ENCODE measurements around the gene LGALS14. TPM values are rescaled to one million over a fixed set of nuclear protein-coding genes. Genes with fewer than 3 reads are reported as not detected.

LGALS14 gene
- total and polyA plus RNA-seq, 3 donors from 2014 or later: not detected

DNA sequence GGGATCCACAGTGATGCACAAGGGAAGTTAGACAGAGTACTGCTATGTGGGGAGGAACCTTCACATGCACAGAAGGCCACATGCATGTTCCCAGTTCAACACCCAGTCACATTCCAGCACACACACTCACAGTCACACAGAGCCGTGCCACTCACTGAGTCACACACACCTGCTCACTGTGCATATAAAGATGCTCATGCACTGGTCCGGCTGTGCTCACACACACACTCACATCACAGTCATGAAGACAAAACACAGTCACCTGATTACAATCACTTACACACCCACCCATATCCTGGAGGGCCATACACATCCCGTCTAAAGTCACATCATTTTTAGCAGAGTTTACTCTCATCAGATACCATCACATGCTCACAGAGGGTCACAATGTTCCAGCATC is 33.1 kb downstream of the LGALS14 start:
- H3K9me3 ChIP-seq: no peaks in the 10 kb centered on the region
- no peaks in the 10 kb centered on the region for H3K4me1 ChIP-seq
- 78 to 80% methylated on average over 3 of the region's 3 CpGs for WGBS, 2 donors
- no peak overlapping the region for H3K27ac ChIP-seq
- no peak overlapping the region for H3K4me3 ChIP-seq
- no peak for TF ChIP-seq POLR2A (IDR thresholded peaks at IDR 0.05)
- TF ChIP-seq, protein P1, sequence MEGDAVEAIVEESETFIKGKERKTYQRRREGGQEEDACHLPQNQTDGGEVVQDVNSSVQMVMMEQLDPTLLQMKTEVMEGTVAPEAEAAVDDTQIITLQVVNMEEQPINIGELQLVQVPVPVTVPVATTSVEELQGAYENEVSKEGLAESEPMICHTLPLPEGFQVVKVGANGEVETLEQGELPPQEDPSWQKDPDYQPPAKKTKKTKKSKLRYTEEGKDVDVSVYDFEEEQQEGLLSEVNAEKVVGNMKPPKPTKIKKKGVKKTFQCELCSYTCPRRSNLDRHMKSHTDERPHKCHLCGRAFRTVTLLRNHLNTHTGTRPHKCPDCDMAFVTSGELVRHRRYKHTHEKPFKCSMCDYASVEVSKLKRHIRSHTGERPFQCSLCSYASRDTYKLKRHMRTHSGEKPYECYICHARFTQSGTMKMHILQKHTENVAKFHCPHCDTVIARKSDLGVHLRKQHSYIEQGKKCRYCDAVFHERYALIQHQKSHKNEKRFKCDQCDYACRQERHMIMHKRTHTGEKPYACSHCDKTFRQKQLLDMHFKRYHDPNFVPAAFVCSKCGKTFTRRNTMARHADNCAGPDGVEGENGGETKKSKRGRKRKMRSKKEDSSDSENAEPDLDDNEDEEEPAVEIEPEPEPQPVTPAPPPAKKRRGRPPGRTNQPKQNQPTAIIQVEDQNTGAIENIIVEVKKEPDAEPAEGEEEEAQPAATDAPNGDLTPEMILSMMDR (IDR thresholded peaks at IDR 0.05): no peak
- no peaks in the 10 kb centered on the region for H3K27me3 ChIP-seq
- intact Hi-C loops (cut with DNase I; ENCODE audit: low total_unique reads): no loop called here
- H3K36me3 ChIP-seq (ENCODE audit: low read depth, missing control alignments): no peaks in the 10 kb centered on the region
- DNase-seq: no peak

DNA sequence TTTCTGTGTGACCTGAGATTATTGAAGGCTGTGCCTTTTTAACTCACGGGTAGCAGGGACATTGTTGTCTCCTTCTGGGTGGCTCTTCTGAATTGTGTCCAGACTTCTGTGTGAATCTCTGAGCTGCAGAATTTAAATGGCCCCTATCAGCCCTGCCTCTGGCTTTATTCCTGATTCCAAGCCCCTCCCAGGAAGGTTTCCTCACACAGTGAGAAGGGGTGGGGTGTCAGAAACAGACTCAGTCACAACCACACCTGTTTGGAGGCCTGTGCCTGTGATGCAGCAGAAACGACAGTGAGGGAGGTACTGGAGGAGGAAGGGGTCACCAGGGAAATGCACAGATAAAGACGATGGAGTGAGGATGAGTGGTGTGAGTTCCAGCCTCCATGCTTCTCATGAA is 33.6 kb downstream of the LGALS14 start, which contains the start of gene CLC:
Gene CLC (minus strand): TSS at position 139 of the 400 bp plus-strand sequence. CDS start 77 bp downstream, at position 62.
- H3K9me3 ChIP-seq: no peaks in the 10 kb centered on the region
- no peak within 1 kb of the TSS for H3K4me3 ChIP-seq
- no peaks in the 10 kb centered on the region for H3K4me1 ChIP-seq
- H3K27ac ChIP-seq: no peak within 1 kb of the TSS
- no peak for DNase-seq
- no peaks in the 10 kb centered on the region for H3K27me3 ChIP-seq
- WGBS, 2 donors: 44 to 45% methylated on average over 3 of the region's 3 CpGs
- no peaks in the 10 kb centered on the region for H3K36me3 ChIP-seq (ENCODE audit: low read depth, missing control alignments)
- TF ChIP-seq POLR2A (IDR thresholded peaks at IDR 0.05): no peak
- TF ChIP-seq, protein P1 (IDR thresholded peaks at IDR 0.05): no peak
- intact Hi-C loops (cut with DNase I; ENCODE audit: low total_unique reads): no loop called here

GRCh38 chr19:39738814-39739213 is 34.5 kb downstream of the LGALS14 start:
- Histone ChIP-seq H3K9me3 (no peaks in the 10 kb centered on the region), H3K4me1 (no peaks in the 10 kb centered on the region), H3K27ac (no peak overlapping the region), H3K36me3 (ENCODE audit: low read depth, missing control alignments) (no peaks in the 10 kb centered on the region), H3K4me3 (no peak overlapping the region), H3K27me3 (no peaks in the 10 kb centered on the region)
- intact Hi-C loops (cut with DNase I; ENCODE audit: low total_unique reads): no loop called here
- TF ChIP-seq, protein P1 (IDR thresholded peaks at IDR 0.05): no peak
- TF ChIP-seq POLR2A (IDR thresholded peaks at IDR 0.05): no peak
- 28 to 49% methylated on average over 3 of the region's 3 CpGs for WGBS, 2 donors
- DNase-seq: no peak

DNA sequence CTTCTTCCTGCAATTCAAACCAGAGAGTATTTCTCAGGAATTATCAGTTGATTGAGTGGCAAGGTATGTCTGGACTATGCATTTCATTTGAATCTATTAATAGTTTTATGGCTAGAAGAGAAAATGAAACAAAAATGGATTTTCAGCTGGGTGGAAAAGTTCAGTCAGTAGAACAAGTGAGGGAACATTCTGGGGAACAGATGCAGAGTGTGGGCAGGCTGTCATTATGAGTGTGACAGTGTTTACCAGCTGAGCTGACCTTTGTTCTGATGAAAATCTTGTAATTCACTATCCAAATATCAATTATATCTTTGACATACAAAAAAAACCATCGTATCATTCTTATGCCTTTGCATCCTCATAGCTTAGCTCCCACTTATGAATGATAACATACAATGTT is 36.1 kb downstream of the LGALS14 start:
- TF ChIP-seq, protein P1 (IDR thresholded peaks at IDR 0.05): no peak
- no peak overlapping the region for H3K4me3 ChIP-seq
- no peaks in the 10 kb centered on the region for H3K9me3 ChIP-seq
- no peak for DNase-seq
- no peak overlapping the region for H3K27ac ChIP-seq
- no peaks in the 10 kb centered on the region for H3K27me3 ChIP-seq
- H3K4me1 ChIP-seq: no peaks in the 10 kb centered on the region
- H3K36me3 ChIP-seq (ENCODE audit: low read depth, missing control alignments): no peaks in the 10 kb centered on the region
- whole genome bisulfite sequencing, 2 donors: 85 to 94% methylated on average over 1 of the region's 1 CpG
- intact Hi-C loops (cut with DNase I; ENCODE audit: low total_unique reads): no loop called here

DNA sequence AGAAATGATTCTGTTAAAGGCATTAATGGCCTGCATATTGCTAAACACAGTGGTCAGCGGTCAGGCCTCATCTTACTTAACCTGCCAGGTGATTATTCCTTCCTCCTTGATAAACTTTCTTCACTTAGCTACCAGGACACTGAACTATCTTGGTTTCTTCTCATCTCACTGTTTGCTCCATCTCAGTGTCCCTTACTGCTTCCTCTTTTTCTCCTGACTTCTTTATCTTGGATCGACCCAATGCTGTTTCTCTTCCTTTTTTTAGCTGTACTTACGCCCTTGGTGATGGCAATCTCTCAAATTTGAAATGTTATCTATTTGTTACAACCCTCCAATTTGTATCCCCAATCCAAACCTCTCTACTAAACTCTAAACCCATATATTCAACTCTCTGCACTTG is 41.4 kb downstream of the LGALS14 start:
- Histone ChIP-seq H3K9me3 (no peaks in the 10 kb centered on the region), H3K36me3 (ENCODE audit: low read depth, missing control alignments) (no peaks in the 10 kb centered on the region), H3K4me1 (no peaks in the 10 kb centered on the region), H3K4me3 (no peak overlapping the region), H3K27me3 (no peaks in the 10 kb centered on the region), H3K27ac (no peak overlapping the region)
- WGBS, 2 donors: 69 to 84% methylated on average over 3 of the region's 3 CpGs
- intact Hi-C loops (cut with DNase I; ENCODE audit: low total_unique reads): no loop called here
- DNase-seq: no peak
- TF ChIP-seq POLR2A (IDR thresholded peaks at IDR 0.05): no peak
- TF ChIP-seq, protein P1 (IDR thresholded peaks at IDR 0.05): no peak
